Measurements from ENCODE around the gene AHI1. TPM values are rescaled to one million over a fixed set of nuclear protein-coding genes. Genes with fewer than 3 reads are reported as not detected.

AHI1 gene
- total RNA-seq, 2 experiments from 2014 or later, result 21.4 to 33.9 TPM

- no TSS peak for BruUV-seq (replicated peaks)
- no peak overlapping the region for H3K4me3 ChIP-seq (ENCODE audit: low read depth, low read length, poor library complexity, severe bottlenecking)
- peaks cover 25% of the 10 kb centered on the region for H3K4me1 ChIP-seq (ENCODE audit: insufficient read depth, low read length, poor library complexity, severe bottlenecking)
- H3K9me2 ChIP-seq (ENCODE audit: insufficient read depth, low read length), result no peaks in the 10 kb centered on the region
- no peak overlapping the region for H2AFZ ChIP-seq (ENCODE audit: low read length)
- H3K36me3 ChIP-seq (ENCODE audit: insufficient read depth, low read length), result peaks cover 53% of the 10 kb centered on the region
- DNase-seq (ENCODE audit: low spot score), result no peak
- ChIA-PET POLR2A (no interaction called here), CTCF (ENCODE audit: unreplicated experiment) (interaction anchor here (0.6 kb wide), 1 partner anchor 21 kb away, joined by 4 read pairs; no protein-coding TSS in a partner anchor)
- no peak for TF ChIP-seq EZH2phosphoT487 (IDR thresholded peaks at IDR 0.05; ENCODE audit: borderline replicate concordance, low read depth, low read length)
- TF ChIP-seq CTCF (conservative IDR thresholded peaks at IDR 0.05; ENCODE audit: low read length), result no peak
- intact Hi-C loops (cut with micrococcal nuclease; ENCODE audit: unreplicated experiment), result loop anchor here (10.0 kb wide), 1 partner anchor 1539 kb away; the partner anchor contains the start of gene TBPL1
- H3K9me3 ChIP-seq (ENCODE audit: low read length), result no peaks in the 10 kb centered on the region
- H3K4me2 ChIP-seq (ENCODE audit: low read length), result no peak overlapping the region
- no peaks in the 10 kb centered on the region for H4K20me1 ChIP-seq (ENCODE audit: insufficient read depth, low read length)
- H3K79me2 ChIP-seq (ENCODE audit: insufficient read depth, low read depth, low read length), result peaks cover 11% of the 10 kb centered on the region; the same call in 1 of the 2 replicates
- no peak overlapping the region for H3K27ac ChIP-seq (ENCODE audit: low read depth, low read length, poor library complexity, severe bottlenecking)
Observed at GRCh38 chr6:135493218-135493961, 4.2 kb downstream of the AHI1 start.

- intact Hi-C loops (cut with micrococcal nuclease; ENCODE audit: unreplicated experiment), result loop anchor here (10.0 kb wide), 1 partner anchor 1536 kb away; the partner anchor contains the start of gene TBPL1
- DNase-seq (ENCODE audit: low spot score), result no peak
Observed at GRCh38 chr6:135490381-135490780, 7.2 kb downstream of the AHI1 start.

More at GRCh38 chr6:135490381-135490780, 7.2 kb downstream of the AHI1 start:
- Histone ChIP-seq H2AFZ (ENCODE audit: low read length) (no peak overlapping the region), H3K4me1 (ENCODE audit: insufficient read depth, low read length, poor library complexity, severe bottlenecking) (peaks cover 9% of the 10 kb centered on the region), H3K9me2 (ENCODE audit: insufficient read depth, low read length) (no peaks in the 10 kb centered on the region), H4K20me1 (ENCODE audit: insufficient read depth, low read length) (no peaks in the 10 kb centered on the region), H3K9me3 (ENCODE audit: low read length) (no peaks in the 10 kb centered on the region), H3K79me2 (ENCODE audit: insufficient read depth, low read depth, low read length) (no peaks in the 10 kb centered on the region; the same call in 1 of the 2 replicates), H3K36me3 (ENCODE audit: insufficient read depth, low read length) (peaks cover 76% of the 10 kb centered on the region), H3K4me2 (ENCODE audit: low read length) (no peak overlapping the region), H3K4me3 (ENCODE audit: low read depth, low read length, poor library complexity, severe bottlenecking) (no peak overlapping the region), H3K27ac (ENCODE audit: low read depth, low read length, poor library complexity, severe bottlenecking) (no peak overlapping the region)
- no TSS peak for BruUV-seq (replicated peaks)
- ChIA-PET POLR2A (no interaction called here), CTCF (ENCODE audit: unreplicated experiment) (no interaction called here)
- no peak for TF ChIP-seq CTCF (conservative IDR thresholded peaks at IDR 0.05; ENCODE audit: low read length)
- TF ChIP-seq EZH2phosphoT487 (IDR thresholded peaks at IDR 0.05; ENCODE audit: borderline replicate concordance, low read depth, low read length), result no peak
